HL-60 (cell line): ENCODE results near the gene CDKN2B.

Experiments
- GABPA ChIP-seq: IDR thresholded peaks from 2 replicates; pipeline ENCODE4 v1.6.1; 2012; ENCODE audit warnings: low read depth
- TF ChIP-seq, protein P1 (sequence below): IDR thresholded peaks from one replicate; pipeline ENCODE4 v1.5.1; 2011; ENCODE audit warnings: low read length, control low read depth, inconsistent platforms; ENCODE audit not compliant: insufficient read depth

DNA sequence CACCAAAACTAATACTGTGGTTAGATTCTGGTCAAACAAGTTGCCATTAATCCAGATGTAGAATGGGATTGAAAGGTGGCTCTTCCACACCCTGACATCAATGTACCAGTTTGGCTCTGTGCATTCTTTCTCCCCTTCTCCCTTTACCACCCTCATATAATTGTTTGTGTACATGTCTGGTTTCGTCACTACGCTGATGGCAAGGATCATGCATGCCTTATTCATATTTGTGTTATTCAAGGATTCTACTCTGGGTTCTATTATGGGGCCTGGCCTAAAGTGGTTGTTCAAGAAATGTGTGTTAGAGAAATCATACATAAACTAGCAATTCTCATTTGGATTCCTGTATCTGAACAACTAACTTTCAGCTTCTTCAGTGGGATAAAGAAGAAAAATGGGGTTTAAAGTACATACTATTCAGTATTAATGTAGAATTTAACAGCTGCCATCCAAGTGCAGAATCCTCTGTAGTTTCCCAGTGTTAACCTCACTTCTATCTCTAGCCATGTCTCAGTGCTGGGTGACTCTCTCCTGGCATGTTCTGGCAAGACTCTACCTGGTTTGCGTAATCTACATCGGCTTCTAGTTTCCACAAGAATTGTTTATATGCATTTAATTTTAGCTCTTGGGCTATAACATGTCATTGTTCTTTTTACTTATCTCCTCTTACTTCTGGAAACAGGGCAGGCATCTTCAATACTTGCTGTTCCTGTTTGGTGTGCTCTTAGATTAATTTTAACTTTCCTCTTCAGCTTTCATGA is 27.9 kb upstream of the CDKN2B start:
- TF ChIP-seq, protein P1, sequence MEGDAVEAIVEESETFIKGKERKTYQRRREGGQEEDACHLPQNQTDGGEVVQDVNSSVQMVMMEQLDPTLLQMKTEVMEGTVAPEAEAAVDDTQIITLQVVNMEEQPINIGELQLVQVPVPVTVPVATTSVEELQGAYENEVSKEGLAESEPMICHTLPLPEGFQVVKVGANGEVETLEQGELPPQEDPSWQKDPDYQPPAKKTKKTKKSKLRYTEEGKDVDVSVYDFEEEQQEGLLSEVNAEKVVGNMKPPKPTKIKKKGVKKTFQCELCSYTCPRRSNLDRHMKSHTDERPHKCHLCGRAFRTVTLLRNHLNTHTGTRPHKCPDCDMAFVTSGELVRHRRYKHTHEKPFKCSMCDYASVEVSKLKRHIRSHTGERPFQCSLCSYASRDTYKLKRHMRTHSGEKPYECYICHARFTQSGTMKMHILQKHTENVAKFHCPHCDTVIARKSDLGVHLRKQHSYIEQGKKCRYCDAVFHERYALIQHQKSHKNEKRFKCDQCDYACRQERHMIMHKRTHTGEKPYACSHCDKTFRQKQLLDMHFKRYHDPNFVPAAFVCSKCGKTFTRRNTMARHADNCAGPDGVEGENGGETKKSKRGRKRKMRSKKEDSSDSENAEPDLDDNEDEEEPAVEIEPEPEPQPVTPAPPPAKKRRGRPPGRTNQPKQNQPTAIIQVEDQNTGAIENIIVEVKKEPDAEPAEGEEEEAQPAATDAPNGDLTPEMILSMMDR = no peak
- no peak for TF ChIP-seq GABPA
